ENCODE measurements around the gene EDN2.

EDN2 gene

GRCh38 chr1:41515131-41515678 lies 30.7 kb upstream of the EDN2 start:
- peaks cover 8 to 10% of the 10 kb centered on the region in 2 experiments for H3K4me1 ChIP-seq (ENCODE audit: control insufficient read depth in 1 of 2, insufficient read depth in 1 of 2, low read depth in 1 of 2, low read length in 1 of 2)
- H3K9me3 ChIP-seq, result no peaks in the 10 kb centered on the region
- peaks cover 11% of the 10 kb centered on the region for H3K27me3 ChIP-seq
- H3K4me3 ChIP-seq (ENCODE audit: low read depth in 1 of 2, low read length in 1 of 2), result no peak overlapping the region
- H3K27ac ChIP-seq, result no peak overlapping the region
- no peak for TF ChIP-seq CTCF (IDR thresholded peaks at IDR 0.05)
- H3K36me3 ChIP-seq, result no peaks in the 10 kb centered on the region

DNA sequence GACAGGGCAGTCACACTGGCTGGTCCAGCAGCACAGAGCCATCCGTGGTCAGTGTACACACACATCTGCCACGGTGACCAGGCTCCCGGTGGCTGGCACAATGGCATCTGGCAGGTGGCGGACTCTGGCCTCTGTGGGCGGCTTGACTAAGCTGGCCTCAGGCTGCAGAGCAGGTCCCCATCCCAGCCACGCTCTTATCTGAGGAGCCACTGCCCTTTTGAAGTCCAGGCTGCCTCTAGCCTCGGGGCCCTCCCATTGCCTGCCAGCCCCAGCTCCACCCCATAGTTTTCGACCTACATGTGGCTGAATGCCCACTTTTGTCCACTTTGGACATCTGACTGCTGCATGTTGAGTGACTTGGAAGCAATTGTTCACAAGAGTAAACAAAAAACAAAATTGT lies 29.9 kb upstream of the EDN2 start:
- H3K36me3 ChIP-seq, result no peaks in the 10 kb centered on the region

DNA sequence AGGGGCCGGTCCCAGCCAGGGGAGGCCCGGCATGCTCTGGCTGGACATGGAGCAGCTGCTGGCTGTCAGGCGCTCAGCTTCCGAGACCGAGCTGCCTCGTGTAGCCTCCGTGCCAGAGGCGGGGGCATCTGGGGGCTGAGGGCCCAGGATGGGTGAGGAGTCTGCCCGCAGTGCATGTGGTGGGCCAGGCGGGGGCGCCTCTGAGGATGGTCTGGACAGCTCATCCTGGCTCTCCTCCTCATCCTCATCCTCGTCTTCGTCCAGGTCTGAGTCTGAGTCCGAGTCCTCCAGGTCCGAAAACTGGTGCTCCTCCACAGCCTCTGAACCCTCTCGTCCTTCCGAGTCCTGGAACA lies 28.9 kb upstream of the EDN2 start:
- Histone ChIP-seq H3K4me1 (ENCODE audit: control insufficient read depth in 1 of 2, insufficient read depth in 1 of 2, low read depth in 1 of 2, low read length in 1 of 2) (peaks cover 8 to 10% of the 10 kb centered on the region in 2 experiments), H3K9me3 (no peaks in the 10 kb centered on the region), H3K4me3 (ENCODE audit: low read depth in 1 of 2, low read length in 1 of 2) (no peak overlapping the region), H3K27me3 (peaks cover 11% of the 10 kb centered on the region), H3K27ac (no peak overlapping the region), H3K36me3 (no peaks in the 10 kb centered on the region)
- TF ChIP-seq CTCF (IDR thresholded peaks at IDR 0.05), result no peak

More for the DNA sequence above, 29.9 kb upstream of the EDN2 start:
- Histone ChIP-seq H3K9me3 (no peaks in the 10 kb centered on the region), H3K4me1 (ENCODE audit: control insufficient read depth in 1 of 2, insufficient read depth in 1 of 2, low read depth in 1 of 2, low read length in 1 of 2) (peaks cover 8 to 10% of the 10 kb centered on the region in 2 experiments), H3K4me3 (ENCODE audit: low read depth in 1 of 2, low read length in 1 of 2) (no peak overlapping the region), H3K27ac (no peak overlapping the region), H3K27me3 (peaks cover 11% of the 10 kb centered on the region)
- TF ChIP-seq CTCF (IDR thresholded peaks at IDR 0.05), result no peak

- Histone ChIP-seq H3K4me3 (ENCODE audit: low read depth in 1 of 2, low read length in 1 of 2) (no peak overlapping the region), H3K27me3 (peaks cover 11% of the 10 kb centered on the region), H3K9me3 (no peaks in the 10 kb centered on the region), H3K4me1 (ENCODE audit: control insufficient read depth in 1 of 2, insufficient read depth in 1 of 2, low read depth in 1 of 2, low read length in 1 of 2) (peaks cover 8 to 10% of the 10 kb centered on the region in 2 experiments), H3K27ac (no peak overlapping the region), H3K36me3 (no peaks in the 10 kb centered on the region)
- no peak for TF ChIP-seq CTCF (IDR thresholded peaks at IDR 0.05)
Measured at GRCh38 chr1:41512701-41513382, 28.4 kb upstream of the EDN2 start.

- Histone ChIP-seq H3K36me3 (no peaks in the 10 kb centered on the region), H3K27me3 (peaks cover under 1% of the 10 kb centered on the region), H3K9me3 (no peaks in the 10 kb centered on the region), H3K4me1 (ENCODE audit: control insufficient read depth in 1 of 2, insufficient read depth in 1 of 2, low read depth in 1 of 2, low read length in 1 of 2) (peaks cover 2 to 3% of the 10 kb centered on the region in 2 experiments), H3K27ac (no peak overlapping the region), H3K4me3 (ENCODE audit: low read depth in 1 of 2, low read length in 1 of 2) (no peak overlapping the region)
- TF ChIP-seq CTCF (IDR thresholded peaks at IDR 0.05), result no peak
Measured at GRCh38 chr1:41511239-41511540, 26.7 kb upstream of the EDN2 start.
